Retina (tissue), 1 donor: ENCODE measurements around the gene AOX1.
"Not testable (repeated sequence)": the region's sequence is repeated elsewhere in the genome, so short reads cannot be mapped to it uniquely, and the experiment has no call there.

Source experiments
- DNase-seq: peaks from one replicate; pipeline ENCODE4 v3.0.0-alpha.2; 2016

The AOX1 gene

GRCh38 chr2:200585730-200586643, at the start of gene AOX1:
Gene AOX1 (plus strand): TSS chr2:200586014. CDS start chr2:200586109, 95 bp downstream.
- peak; percentile 79 for DNase-seq

GRCh38 chr2:200538139-200538538, 47.7 kb upstream of the AOX1 start:
- DNase-seq = no peak

- no peak for DNase-seq
Observed at GRCh38 chr2:200540793-200541192, 45.0 kb upstream of the AOX1 start.

GRCh38 chr2:200566596-200566995, 19.2 kb upstream of the AOX1 start:
- not testable (repeated sequence) for DNase-seq

GRCh38 chr2:200567932-200568331, 17.9 kb upstream of the AOX1 start:
- DNase-seq = no peak

GRCh38 chr2:200575957-200576356, 9.9 kb upstream of the AOX1 start:
- no peak for DNase-seq

- DNase-seq = no peak
Observed at GRCh38 chr2:200577027-200577426, 8.8 kb upstream of the AOX1 start.

GRCh38 chr2:200578778-200579177, 7.0 kb upstream of the AOX1 start:
- DNase-seq = no peak

- DNase-seq = no peak
Observed at GRCh38 chr2:200584639-200585038, 1.2 kb upstream of the AOX1 start.

- DNase-seq = no peak
Observed at GRCh38 chr2:200585340-200585729, 479 bp upstream of the AOX1 start.

GRCh38 chr2:200586644-200586975, 796 bp downstream of the AOX1 start:
- DNase-seq = no peak

- DNase-seq = no peak
Observed at GRCh38 chr2:200587007-200587616, 1.3 kb downstream of the AOX1 start.

GRCh38 chr2:200588076-200588678, 2.4 kb downstream of the AOX1 start:
- DNase-seq = no peak

GRCh38 chr2:200590090-200590489, 4.3 kb downstream of the AOX1 start:
- no peak for DNase-seq

- no peak for DNase-seq
Observed at GRCh38 chr2:200591308-200591707, 5.5 kb downstream of the AOX1 start.

GRCh38 chr2:200592406-200593075, 6.7 kb downstream of the AOX1 start:
- DNase-seq = no peak

GRCh38 chr2:200593905-200594304, 8.1 kb downstream of the AOX1 start:
- DNase-seq = no peak

GRCh38 chr2:200595913-200596312, 10.1 kb downstream of the AOX1 start:
- no peak for DNase-seq

GRCh38 chr2:200596774-200597570, 11.2 kb downstream of the AOX1 start:
- DNase-seq = no peak

- DNase-seq = no peak
Observed at GRCh38 chr2:200599206-200599605, 13.4 kb downstream of the AOX1 start.

GRCh38 chr2:200600549-200601225, 14.9 kb downstream of the AOX1 start:
- no peak for DNase-seq

- DNase-seq = no peak
Observed at GRCh38 chr2:200602584-200602983, 16.8 kb downstream of the AOX1 start.
